ENCODE data around the gene NRXN3.

GRCh38 chr14:78605025-78605762, 435.0 kb downstream of the NRXN3 start:
- TF ChIP-seq CTCF (IDR thresholded peaks at IDR 0.05) (no peak), POLR2A (IDR thresholded peaks at IDR 0.05) (no peak)

Measured in heart left ventricle (tissue), 13 donors.